Bronchial epithelial cell (primary cell): ENCODE data around the gene RAPGEF1. TPM values are rescaled to one million over a fixed set of nuclear protein-coding genes. Genes with fewer than 3 reads are reported as not detected.

Source experiments
- DNase-seq: peaks from one replicate; pipeline ENCODE4 v3.0.0-alpha.2; 2010; ENCODE audit warnings: low read depth
- FAIRE-seq: peaks from 2 replicates; lab custom pipeline; 2011; peaks lifted over from hg19 to GRCh38; lab: Jason Lieb, UNC
- H3K27me3 ChIP-seq: 2 replicates; pipeline ENCODE4 v1.5.1; 2011; ENCODE audit warnings: low read length; ENCODE audit not compliant: control insufficient read depth, insufficient read depth
- H3K36me3 ChIP-seq: 2 replicates; pipeline ENCODE4 v1.5.1; 2011; ENCODE audit warnings: low read length; ENCODE audit not compliant: control insufficient read depth, insufficient read depth
- H3K4me3 ChIP-seq: 2 replicates; pipeline ENCODE4 v1.5.1; 2011; ENCODE audit warnings: mild to moderate bottlenecking, low read depth, low read length, control low read depth
- CTCF ChIP-seq: IDR thresholded peaks from 2 replicates; pipeline ENCODE4 v1.5.1; 2011; ENCODE audit warnings: mild to moderate bottlenecking, moderate library complexity, low read length, control low read depth, inconsistent platforms; ENCODE audit not compliant: insufficient read depth, severe bottlenecking
- total RNA-seq: library from RNA; depleted of rRNA; stranded (reverse); fragments of >200 nt; gene quantifications from 2 replicates; pipeline ENCODE4 v1.2.1, GENCODE V29; 2014

The RAPGEF1 gene
- total RNA-seq, 1 donor from 2014 or later = 19.2 TPM

DNA sequence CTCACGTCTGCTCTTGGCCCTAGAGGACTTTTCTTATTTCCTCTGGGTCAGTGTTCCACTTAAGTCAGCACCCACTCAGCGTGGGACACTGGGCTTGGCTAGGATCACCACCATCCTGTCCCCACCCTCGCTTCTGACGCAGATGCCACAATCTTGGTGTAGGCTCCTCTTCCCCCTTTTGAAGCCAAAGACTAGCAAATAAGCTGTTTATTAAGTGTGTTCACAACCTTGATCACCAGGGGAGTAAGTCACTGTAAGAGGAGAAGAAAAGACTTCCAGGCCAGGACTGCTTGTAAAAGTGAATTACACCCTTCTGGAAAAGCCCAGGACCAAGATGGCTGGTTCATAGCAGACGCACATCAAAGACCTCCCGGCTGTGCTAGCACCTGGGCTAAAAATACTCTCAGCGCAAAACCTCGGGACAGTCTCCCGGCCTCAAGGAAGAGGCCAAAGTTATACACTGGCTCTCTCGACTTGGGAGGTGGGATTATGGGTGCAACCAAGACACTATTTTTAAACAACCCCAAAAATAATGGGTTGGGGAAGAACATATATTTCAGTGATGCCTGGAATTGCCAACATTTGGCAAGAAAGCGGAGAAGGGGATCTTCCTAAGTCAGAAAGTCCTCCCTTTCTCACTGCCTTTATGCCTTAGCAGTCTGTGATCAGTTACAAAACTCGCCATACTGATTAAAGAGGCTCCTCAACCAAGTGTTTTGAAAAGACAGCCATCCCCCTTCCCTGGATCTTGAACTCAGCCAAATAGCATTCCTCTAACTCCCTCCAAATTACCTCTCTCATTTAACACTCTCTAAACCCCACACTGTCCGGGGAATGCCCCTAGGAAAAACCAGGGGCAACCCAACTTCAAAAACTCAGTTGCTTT, 69.4 kb downstream of the RAPGEF1 start:
- H3K36me3 ChIP-seq = no peaks in the 10 kb centered on the region
- TF ChIP-seq CTCF = no peak
- no peak for FAIRE-seq
- no peak for DNase-seq
- no peak overlapping the region for H3K4me3 ChIP-seq
- no peaks in the 10 kb centered on the region for H3K27me3 ChIP-seq

DNA sequence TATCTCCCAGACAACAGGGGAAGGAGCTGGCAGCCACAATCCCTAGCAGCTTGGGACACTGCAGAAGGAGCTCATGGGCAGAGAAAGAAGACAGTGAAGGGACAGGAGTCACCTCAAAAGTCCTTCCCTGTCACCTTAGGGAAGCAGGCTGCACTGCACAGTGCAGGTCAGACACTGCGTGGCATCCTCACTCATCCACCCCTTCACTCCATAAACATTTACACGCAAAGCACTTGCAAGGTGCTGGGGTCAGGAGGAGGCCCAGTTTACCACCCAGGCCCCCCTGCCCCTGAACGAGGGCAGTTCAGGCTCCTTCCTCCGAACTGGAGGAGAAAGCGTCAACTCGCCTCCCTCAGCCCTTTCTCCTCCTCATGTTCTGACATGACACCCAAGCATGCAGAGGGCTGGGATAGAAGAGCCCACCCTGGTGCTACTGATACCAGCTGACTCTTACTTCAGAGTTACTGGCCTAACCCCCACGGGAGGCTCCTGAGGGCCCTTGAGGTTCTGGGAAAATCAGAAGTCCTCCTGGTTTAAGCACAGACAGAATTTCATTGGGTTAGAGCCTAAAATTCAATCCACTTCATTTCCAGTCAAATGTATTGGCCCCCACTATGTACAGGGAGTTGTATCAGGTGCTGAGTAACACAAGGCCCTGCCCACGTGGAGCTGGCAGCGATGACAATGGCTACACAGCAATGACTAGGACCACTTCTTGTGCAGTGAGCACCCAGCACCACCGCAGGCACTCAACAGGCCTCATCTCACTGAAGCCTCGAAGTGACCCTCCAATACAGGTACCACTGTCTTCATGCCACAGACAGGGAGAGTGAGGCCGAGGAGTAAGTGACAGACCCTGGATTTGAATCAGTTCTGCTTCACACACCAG, 70.4 kb downstream of the RAPGEF1 start:
- TF ChIP-seq CTCF = no peak
- Histone ChIP-seq H3K27me3 (no peaks in the 10 kb centered on the region), H3K4me3 (no peak overlapping the region), H3K36me3 (no peaks in the 10 kb centered on the region)
- no peak for FAIRE-seq
- DNase-seq = no peak

DNA sequence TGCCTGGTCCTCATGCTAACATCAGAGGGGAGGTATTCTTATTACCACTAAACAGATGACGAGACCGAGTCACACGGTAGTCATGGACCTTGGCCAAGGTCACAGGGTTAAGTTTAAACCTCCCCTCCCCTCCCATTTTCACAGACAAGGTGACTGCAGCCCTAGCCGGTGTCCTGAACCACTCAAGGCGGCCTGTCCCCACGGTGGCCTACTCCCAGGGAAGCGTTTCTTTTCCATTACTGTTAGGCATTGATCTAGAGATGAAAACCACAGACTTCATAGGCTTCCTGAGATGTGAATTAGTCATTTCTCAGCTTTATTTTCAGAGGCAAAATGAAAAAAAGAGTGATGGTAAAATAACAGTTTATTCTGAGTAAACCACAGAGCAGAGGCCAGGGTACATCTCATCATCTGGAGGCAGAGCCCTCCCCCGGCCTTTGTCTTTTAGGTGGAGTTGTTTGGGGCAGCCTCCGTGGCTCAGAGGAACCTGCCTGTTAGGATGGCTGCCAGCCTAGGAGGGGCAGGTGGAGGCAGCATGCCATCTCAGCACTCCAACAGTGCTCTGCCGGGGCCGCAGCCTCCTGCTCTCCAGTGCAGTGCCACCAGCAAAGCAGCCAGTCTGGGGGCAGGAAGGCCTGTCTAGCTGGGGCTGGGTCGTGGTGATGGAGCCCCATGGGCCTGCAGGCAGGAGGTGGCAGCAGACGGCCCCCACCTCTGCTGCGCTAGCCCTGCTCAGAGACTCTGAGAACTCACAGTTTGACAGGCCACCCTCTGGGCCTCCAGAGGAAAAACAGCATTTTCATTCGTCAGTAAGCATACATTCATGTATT, 71.2 kb downstream of the RAPGEF1 start:
- H3K27me3 ChIP-seq = no peaks in the 10 kb centered on the region
- H3K36me3 ChIP-seq = no peaks in the 10 kb centered on the region
- H3K4me3 ChIP-seq = no peak overlapping the region
- TF ChIP-seq CTCF = no peak
- FAIRE-seq = no peak
- no peak for DNase-seq

- H3K36me3 ChIP-seq = no peaks in the 10 kb centered on the region
- FAIRE-seq (no peak), DNase-seq (no peak)
- no peak overlapping the region for H3K4me3 ChIP-seq
- no peaks in the 10 kb centered on the region for H3K27me3 ChIP-seq
- no peak for TF ChIP-seq CTCF
These were observed 71.8 kb downstream of the RAPGEF1 start for GRCh38 chr9:131668057-131668438.

GRCh38 chr9:131667576-131667975, 72.3 kb downstream of the RAPGEF1 start:
- Histone ChIP-seq H3K36me3 (no peaks in the 10 kb centered on the region), H3K4me3 (no peak overlapping the region), H3K27me3 (no peaks in the 10 kb centered on the region)
- no peak for TF ChIP-seq CTCF
- DNase-seq (no peak), FAIRE-seq (no peak)
